ENCODE results near the gene CCS.
"Not testable (repeated sequence)": the region's sequence is repeated elsewhere in the genome, so short reads cannot be mapped to it uniquely, and the experiment has no call there.

CCS gene

GRCh38 chr11:66632952-66633351, 40.0 kb downstream of the CCS start:
- no peak for DNase-seq (ENCODE audit: extremely low read depth, low read depth)
- no peak for TF ChIP-seq CTCF (IDR thresholded peaks at IDR 0.05; ENCODE audit: low read depth, low read length)

- no peak for DNase-seq (ENCODE audit: extremely low read depth, low read depth)
- TF ChIP-seq CTCF (IDR thresholded peaks at IDR 0.05; ENCODE audit: low read depth, low read length), result no peak
Observed at GRCh38 chr11:66636411-66636810, 43.4 kb downstream of the CCS start.

- no peak for DNase-seq (ENCODE audit: extremely low read depth, low read depth)
- TF ChIP-seq CTCF (IDR thresholded peaks at IDR 0.05; ENCODE audit: low read depth, low read length), result no peak
Observed at GRCh38 chr11:66637557-66638176, 44.7 kb downstream of the CCS start.

- peak; percentile 8; the same call in 1 of the 2 replicates for TF ChIP-seq CTCF (IDR thresholded peaks at IDR 0.05; ENCODE audit: low read depth, low read length)
- DNase-seq (ENCODE audit: extremely low read depth, low read depth), result peak; percentile 100
Observed at GRCh38 chr11:66638177-66639065, 45.4 kb downstream of the CCS start, which contains the start of gene RBM4. TSS of gene RBM4 (plus strand) at chr11:66638703. CDS start at chr11:66639712, 1,009 bp downstream.

- no peak for DNase-seq (ENCODE audit: extremely low read depth, low read depth)
- no peak; the same call in 1 of the 2 replicates for TF ChIP-seq CTCF (IDR thresholded peaks at IDR 0.05; ENCODE audit: low read depth, low read length)
Observed at GRCh38 chr11:66639066-66639813, 46.3 kb downstream of the CCS start.

- DNase-seq (ENCODE audit: extremely low read depth, low read depth), result not testable (repeated sequence)
Observed at GRCh38 chr11:66639814-66640340, 46.9 kb downstream of the CCS start.

GRCh38 chr11:66641834-66642233, 48.8 kb downstream of the CCS start:
- DNase-seq (ENCODE audit: extremely low read depth, low read depth), result no peak

More at GRCh38 chr11:66641834-66642233, 48.8 kb downstream of the CCS start:
- no peak for TF ChIP-seq CTCF (IDR thresholded peaks at IDR 0.05; ENCODE audit: low read depth, low read length)

All from AG09319 (cell line).